CD14-positive monocyte (primary cell): Measurements from ENCODE around the gene H1-8. TPM values are rescaled to one million over a fixed set of nuclear protein-coding genes. Genes with fewer than 3 reads are reported as not detected.
"Not testable (repeated sequence)": the region's sequence is repeated elsewhere in the genome, so short reads cannot be mapped to it uniquely, and the experiment has no call there.

Experiments
- DNase-seq, 3 donors: peaks; one replicate each; pipeline ENCODE4 v3.0.0-alpha.2; 2011 to 2022
- H2AFZ ChIP-seq: 2 replicates; pipeline ENCODE4 v1.6.0; 2012; ENCODE audit warnings: mild to moderate bottlenecking, low read depth, low read length, inconsistent platforms; ENCODE audit not compliant: insufficient read depth, poor library complexity, severe bottlenecking
- H3K27ac ChIP-seq, 2 donors: 1 replicate in 1 of 2; 2 replicates in 1 of 2; pipeline ENCODE4 v1.5.1; 2012 to 2013; ENCODE audit warnings: low read length in 2 of 2, control low read depth in 1 of 2, inconsistent platforms in 1 of 2, low read depth in 1 of 2, mild to moderate bottlenecking in 1 of 2
- H3K27me3 ChIP-seq, 2 donors: one replicate each; pipeline versions ENCODE4 v1.6.0 to v1.6.1; 2011 to 2013; ENCODE audit warnings: low read length in 2 of 2; ENCODE audit not compliant: control insufficient read depth in 2 of 2, insufficient read depth in 2 of 2
- H3K36me3 ChIP-seq, 2 donors: replicated peaks in 1 of 2; 1 replicate in 1 of 2; 2 replicates in 1 of 2; pipeline versions ENCODE4 v1.5.1 to v1.6.1; 2012 to 2013; ENCODE audit warnings: low read length in 2 of 2, control low read depth in 1 of 2, inconsistent platforms in 1 of 2, mild to moderate bottlenecking in 1 of 2; ENCODE audit not compliant: insufficient read depth in 2 of 2, control insufficient read depth in 1 of 2
- H3K4me1 ChIP-seq, 2 donors: 1 replicate in 1 of 2; 2 replicates in 1 of 2; pipeline versions ENCODE4 v1.5.1 to v1.6.1; 2012 to 2013; ENCODE audit warnings: low read length in 2 of 2, control low read depth in 1 of 2, inconsistent platforms in 1 of 2, mild to moderate bottlenecking in 1 of 2, moderate library complexity in 1 of 2; ENCODE audit not compliant: insufficient read depth in 2 of 2, control insufficient read depth in 1 of 2
- H3K4me2 ChIP-seq: replicated peaks from 2 replicates; pipeline ENCODE3; 2012; ENCODE audit warnings: low read length, moderate library complexity, mild to moderate bottlenecking; ENCODE audit not compliant: poor library complexity, severe bottlenecking; ENCODE audit errors: extremely low read depth
- H3K4me3 ChIP-seq, 3 experiments: fragments of 200-600 bp in 1 of 3; sonication (generic) in 1 of 3; replicated peaks in 1 of 3; 1 replicate in 2 of 3; 2 replicates in 1 of 3; pipeline ENCODE4 v1.5.1; 2011 to 2013; ENCODE audit warnings: low read length in 3 of 3, mild to moderate bottlenecking in 3 of 3, control low read depth in 2 of 3, low read depth in 2 of 3, inconsistent platforms in 1 of 3, moderate library complexity in 1 of 3
- H3K79me2 ChIP-seq: 2 replicates; pipeline ENCODE4 v1.6.0; 2012; ENCODE audit warnings: mild to moderate bottlenecking, control low read depth, inconsistent platforms, low read length, moderate library complexity; ENCODE audit not compliant: insufficient read depth
- H3K9ac ChIP-seq: 2 replicates; pipeline ENCODE4 v1.6.0; 2017; ENCODE audit warnings: low read length, mild to moderate bottlenecking; ENCODE audit not compliant: insufficient read depth, poor library complexity, severe bottlenecking
- H3K9me3 ChIP-seq, 2 donors: replicated peaks in 1 of 2; 1 replicate in 1 of 2; 2 replicates in 1 of 2; pipeline versions ENCODE4 v1.5.1 to v1.6.1; 2012 to 2013; ENCODE audit warnings: low read length in 2 of 2, control low read depth in 1 of 2; ENCODE audit not compliant: control insufficient read depth in 1 of 2, insufficient read depth in 1 of 2
- H4K20me1 ChIP-seq: 2 replicates; pipeline ENCODE4 v1.6.0; 2012; ENCODE audit warnings: mild to moderate bottlenecking, low read length, control low read depth, moderate library complexity; ENCODE audit not compliant: insufficient read depth
- H3K27ac Mint-ChIP-seq, 7 donors: one replicate each; pipeline ENCODE4 v1.8.0; 2020; ENCODE audit warnings: mild to moderate bottlenecking in 7 of 7, mixed read lengths in 7 of 7, moderate library complexity in 6 of 7, inconsistent platforms in 2 of 7
- H3K27me3 Mint-ChIP-seq, 3 donors: one replicate each; pipeline ENCODE4 v1.8.0; 2021 to 2022; ENCODE audit warnings: low read depth in 3 of 3, mild to moderate bottlenecking in 3 of 3, mixed read lengths in 3 of 3, moderate library complexity in 3 of 3, inconsistent platforms in 1 of 3
- H3K36me3 Mint-ChIP-seq, 2 donors: one replicate each; pipeline ENCODE4 v1.8.0; 2020; ENCODE audit warnings: mixed read lengths in 2 of 2, inconsistent platforms in 1 of 2, mild to moderate bottlenecking in 1 of 2
- H3K4me1 Mint-ChIP-seq: one replicate; pipeline ENCODE4 v1.8.0; 2020; ENCODE audit warnings: mild to moderate bottlenecking, mixed read lengths
- H3K4me3 Mint-ChIP-seq, 2 donors: one replicate each; pipeline ENCODE4 v1.8.0; 2020; ENCODE audit warnings: mild to moderate bottlenecking in 2 of 2, mixed read lengths in 2 of 2, moderate library complexity in 1 of 2
- H3K9me3 Mint-ChIP-seq, 7 donors: one replicate each; pipeline ENCODE4 v1.8.0; 2020 to 2022; ENCODE audit warnings: mixed read lengths in 7 of 7, mild to moderate bottlenecking in 6 of 7, moderate library complexity in 6 of 7, inconsistent platforms in 2 of 7
- WGBS: methylation state at CpG from one replicate; pipeline ENCODE4 v1.1.5; 2013; ENCODE audit warnings: missing lambda C conversion rate; ENCODE audit not compliant: insufficient coverage; 5-methylcytosine and 5-hydroxymethylcytosine counted together
- intact Hi-C, 2 donors: fragments of 100-400 bp; cut with micrococcal nuclease; formaldehyde crosslinking; loops; one replicate each; pipeline versions ENCODE4 v1.15.0 to v1.15.1; 2023
- polyA plus RNA-seq, 3 donors: library from polyadenylated mRNA; depleted of rRNA in 1 of 3; unstranded in 2 of 3; stranded (reverse) in 1 of 3; fragments of 300-500 nt in 2 of 3; fragments of >200 nt in 1 of 3; fragmentation: Illumina TruSeq in 2 of 3; gene quantifications; 1 replicate in 2 of 3; 2 replicates in 1 of 3; pipeline ENCODE4 v1.2.3, GENCODE V29; 2012 to 2021
- TF ChIP-seq, protein P1 (sequence below): fragments of 200-600 bp; IDR thresholded peaks from one replicate; pipeline ENCODE4 v1.8.0; 2022; ENCODE audit warnings: antibody characterized with exemption, mild to moderate bottlenecking

Gene H1-8
- polyA plus RNA-seq, 3 donors, result not detected

DNA sequence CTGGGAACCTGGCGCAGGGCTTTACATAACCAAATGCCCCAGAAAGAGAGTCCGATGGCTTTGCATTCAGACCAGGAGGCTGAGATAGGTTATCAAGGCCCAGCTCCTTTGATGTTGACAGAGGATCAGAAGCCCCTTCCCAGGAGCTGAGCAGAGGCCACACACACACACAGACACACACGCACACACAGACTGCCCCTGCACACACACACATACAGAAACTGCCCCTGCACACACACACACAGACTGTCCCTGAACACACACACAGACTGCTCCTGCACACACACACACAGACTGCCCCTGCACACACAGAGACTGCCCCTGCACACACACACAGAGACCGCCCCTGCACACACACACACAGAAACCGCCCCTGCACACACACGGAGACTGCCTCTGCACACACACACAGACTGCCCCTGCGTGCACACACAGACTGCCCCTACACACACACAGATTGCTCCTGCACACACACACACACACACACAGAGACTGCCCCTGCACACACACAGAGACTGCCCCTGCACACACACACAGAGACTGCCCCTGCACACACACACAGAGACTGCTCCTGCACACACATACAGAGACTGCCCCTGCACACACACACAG, 27.0 kb upstream of the H1-8 start:
- H3K27ac Mint-ChIP-seq, result peak overlapping the region in 1 of 7 donors; percentile 12
- 93% methylated on average over 4 of the region's 7 CpGs for WGBS
- H3K27ac ChIP-seq, H3K27me3 Mint-ChIP-seq, DNase-seq, H4K20me1 ChIP-seq, intact Hi-C loops, H3K9me3 ChIP-seq, H3K9me3 Mint-ChIP-seq, H3K9ac ChIP-seq, H3K4me1 ChIP-seq, H3K4me3 Mint-ChIP-seq, H3K27me3 ChIP-seq, H2AFZ ChIP-seq, H3K4me1 Mint-ChIP-seq, H3K4me3 ChIP-seq, H3K79me2 ChIP-seq, H3K4me2 ChIP-seq: not testable (repeated sequence)
- peaks cover 19 to 50% of the 10 kb centered on the region in 2 donors for H3K36me3 ChIP-seq
- H3K36me3 Mint-ChIP-seq, result peaks cover 51 to 56% of the 10 kb centered on the region in 2 donors

DNA sequence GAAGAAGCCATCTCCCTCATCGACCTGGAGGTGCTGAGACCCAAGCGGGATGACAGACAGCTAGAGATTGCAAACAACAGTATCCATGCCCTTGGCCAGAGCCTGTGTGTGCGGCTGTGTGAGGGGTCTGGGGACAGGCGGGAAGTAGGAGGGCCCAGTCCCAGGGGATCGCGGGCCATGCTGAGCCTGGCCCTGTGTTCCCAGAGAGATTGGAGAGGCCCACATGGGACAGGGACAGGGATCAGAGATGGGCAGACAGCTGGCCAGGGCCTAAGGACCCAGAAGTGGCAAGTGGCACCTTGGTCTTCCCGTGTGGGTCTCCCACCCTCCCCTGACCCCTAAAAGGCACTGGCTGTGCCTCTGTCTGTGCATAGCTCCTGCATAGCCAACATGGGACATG, 25.5 kb upstream of the H1-8 start:
- Histone ChIP-seq H3K4me2 (no peak overlapping the region), H3K27ac (no peak overlapping the region), H4K20me1 (no peaks in the 10 kb centered on the region), H3K4me3 (no peak overlapping the region), H3K36me3 (peaks cover 15 to 35% of the 10 kb centered on the region in 2 donors), H3K27me3 (no peaks in the 10 kb centered on the region), H3K79me2 (no peaks in the 10 kb centered on the region), H3K4me1 (no peaks in the 10 kb centered on the region), H3K9me3 (no peaks in the 10 kb centered on the region), H3K9ac (no peak overlapping the region), H2AFZ (no peak overlapping the region)
- TF ChIP-seq, protein P1, sequence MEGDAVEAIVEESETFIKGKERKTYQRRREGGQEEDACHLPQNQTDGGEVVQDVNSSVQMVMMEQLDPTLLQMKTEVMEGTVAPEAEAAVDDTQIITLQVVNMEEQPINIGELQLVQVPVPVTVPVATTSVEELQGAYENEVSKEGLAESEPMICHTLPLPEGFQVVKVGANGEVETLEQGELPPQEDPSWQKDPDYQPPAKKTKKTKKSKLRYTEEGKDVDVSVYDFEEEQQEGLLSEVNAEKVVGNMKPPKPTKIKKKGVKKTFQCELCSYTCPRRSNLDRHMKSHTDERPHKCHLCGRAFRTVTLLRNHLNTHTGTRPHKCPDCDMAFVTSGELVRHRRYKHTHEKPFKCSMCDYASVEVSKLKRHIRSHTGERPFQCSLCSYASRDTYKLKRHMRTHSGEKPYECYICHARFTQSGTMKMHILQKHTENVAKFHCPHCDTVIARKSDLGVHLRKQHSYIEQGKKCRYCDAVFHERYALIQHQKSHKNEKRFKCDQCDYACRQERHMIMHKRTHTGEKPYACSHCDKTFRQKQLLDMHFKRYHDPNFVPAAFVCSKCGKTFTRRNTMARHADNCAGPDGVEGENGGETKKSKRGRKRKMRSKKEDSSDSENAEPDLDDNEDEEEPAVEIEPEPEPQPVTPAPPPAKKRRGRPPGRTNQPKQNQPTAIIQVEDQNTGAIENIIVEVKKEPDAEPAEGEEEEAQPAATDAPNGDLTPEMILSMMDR, result no peak
- Mint-ChIP-seq H3K27ac (no peak overlapping the region), H3K9me3 (peaks cover 0 to 5% (median 0%) of the 10 kb centered on the region in 7 donors), H3K4me3 (no peak overlapping the region), H3K4me1 (peaks cover under 1% of the 10 kb centered on the region), H3K36me3 (peaks cover 41 to 49% of the 10 kb centered on the region in 2 donors), H3K27me3 (peaks cover 0 to 3% (median 0%) of the 10 kb centered on the region in 3 donors)
- WGBS, result 95% methylated on average over 4 of the region's 7 CpGs
- intact Hi-C loops, result no loop called here
- DNase-seq, result no peak
